ENCODE data around the gene MINDY4. TPM values are rescaled to one million over a fixed set of nuclear protein-coding genes. Genes with fewer than 3 reads are reported as not detected.

Gene MINDY4
- total and polyA plus RNA-seq, 2 of the 4 experiments (the other 2 are of a cell fraction), result 1.8 to 3.6 TPM

GRCh38 chr7:30843741-30844482, 72.7 kb downstream of the MINDY4 start:
- ChIA-PET POLR2A (ENCODE audit: unreplicated experiment) (no interaction called here), CTCF (interaction anchor here (1.3 kb wide), 1 partner anchor 10 kb away, joined by 3 read pairs; no protein-coding TSS in a partner anchor)
- H2BK5ac ChIP-seq (ENCODE audit: low read depth, low read length, poor library complexity, severe bottlenecking), result no peak overlapping the region
- no peaks in the 10 kb centered on the region for H4K20me1 ChIP-seq (ENCODE audit: insufficient read depth, low read length)
- in situ Hi-C loops (cut with MboI; ENCODE audit: low sequenced_read_pairs), result no loop called here
- no peak overlapping the region for H3K4ac ChIP-seq (ENCODE audit: low read depth, low read length)
- H3K56ac ChIP-seq (ENCODE audit: extremely low read depth, insufficient read depth, low read length), result no peak overlapping the region
- H3K18ac ChIP-seq (ENCODE audit: low read depth, low read length), result no peak overlapping the region
- no peak overlapping the region for H3K14ac ChIP-seq (replicated peaks; ENCODE audit: low read depth, low read length)
- H3K4me2 ChIP-seq (ENCODE audit: low read depth, low read length), result no peak overlapping the region
- H2BK20ac ChIP-seq (ENCODE audit: low read depth, low read length), result no peak overlapping the region
- H2BK15ac ChIP-seq (ENCODE audit: low read depth, low read length), result no peak overlapping the region
- no TSS peak for BruUV-seq (replicated peaks)
- WGBS, 2 experiments (ENCODE audit: extremely low coverage in 2 of 2, insufficient read length in 1 of 2), result 95% methylated on average over 4 of the region's 11 CpGs; no CpG with 5 or more reads in 1 of the 2 experiments
- H3K27ac ChIP-seq (ENCODE audit: insufficient read depth, low read length), result no peak overlapping the region
- no peaks in the 10 kb centered on the region for H3K27me3 ChIP-seq (ENCODE audit: control insufficient read depth, insufficient read depth, low read length)
- no peak for DNase-seq
- H3K9me1 ChIP-seq (ENCODE audit: insufficient read depth, low read length), result peaks cover 8% of the 10 kb centered on the region
- intact Hi-C loops (cut with micrococcal nuclease), result no loop called here
- no peak overlapping the region for H2AFZ ChIP-seq (replicated peaks; ENCODE audit: low read length, poor library complexity)
- ATAC-seq (ENCODE audit: low read depth), result no peak
- no peak overlapping the region for H3K4me3 ChIP-seq (ENCODE audit: insufficient read depth, low read depth, low read length)
- H3K9me3 ChIP-seq (ENCODE audit: control insufficient read depth, insufficient read depth, low read length), result no peaks in the 10 kb centered on the region
- no peaks in the 10 kb centered on the region for H3K79me1 ChIP-seq (ENCODE audit: low read depth in 1 of 2, low read length in 2 of 2)
- no peak overlapping the region for H4K8ac ChIP-seq (ENCODE audit: low read depth in 2 of 2, low read length in 2 of 2)
- no peak overlapping the region for H4K5ac ChIP-seq (ENCODE audit: low read depth, low read length)
- no peak overlapping the region for H3K9ac ChIP-seq (ENCODE audit: low read depth, low read length)
- no peaks in the 10 kb centered on the region for H3K36me3 ChIP-seq (ENCODE audit: control insufficient read depth, insufficient read depth, low read length)
- H2AK5ac ChIP-seq (ENCODE audit: low read depth, low read length), result no peak overlapping the region
- no peak overlapping the region for H2BK120ac ChIP-seq (ENCODE audit: low read depth, low read length)
- H3K23ac ChIP-seq (ENCODE audit: low read depth, low read length), result no peak overlapping the region
- peaks cover 5% of the 10 kb centered on the region; the same call in 1 of the 2 replicates for H3K4me1 ChIP-seq (ENCODE audit: control insufficient read depth, insufficient read depth, low read length)
- no peak overlapping the region for H2AK9ac ChIP-seq (replicated peaks; ENCODE audit: low read depth, low read length, poor library complexity)
- H4K91ac ChIP-seq (ENCODE audit: insufficient read depth, low read depth, low read length), result no peak overlapping the region
- TF ChIP-seq RFX5 (IDR thresholded peaks at IDR 0.05; ENCODE audit: low read depth, low read length), result no peak
- no peak for TF ChIP-seq RCOR1 (IDR thresholded peaks at IDR 0.05; ENCODE audit: insufficient replicate concordance, low read length)
- TF ChIP-seq POLR2A (IDR thresholded peaks at IDR 0.05; ENCODE audit: low read depth, low read length), result no peak
- no peak for TF ChIP-seq NFE2L2 (IDR thresholded peaks at IDR 0.05; ENCODE audit: low read depth, low read length)
- TF ChIP-seq MAZ (IDR thresholded peaks at IDR 0.05; ENCODE audit: borderline replicate concordance, low read depth, low read length), result no peak
- TF ChIP-seq FOS (IDR thresholded peaks at IDR 0.05; ENCODE audit: low read depth, low read length), result no peak
- TF ChIP-seq, protein P1, sequence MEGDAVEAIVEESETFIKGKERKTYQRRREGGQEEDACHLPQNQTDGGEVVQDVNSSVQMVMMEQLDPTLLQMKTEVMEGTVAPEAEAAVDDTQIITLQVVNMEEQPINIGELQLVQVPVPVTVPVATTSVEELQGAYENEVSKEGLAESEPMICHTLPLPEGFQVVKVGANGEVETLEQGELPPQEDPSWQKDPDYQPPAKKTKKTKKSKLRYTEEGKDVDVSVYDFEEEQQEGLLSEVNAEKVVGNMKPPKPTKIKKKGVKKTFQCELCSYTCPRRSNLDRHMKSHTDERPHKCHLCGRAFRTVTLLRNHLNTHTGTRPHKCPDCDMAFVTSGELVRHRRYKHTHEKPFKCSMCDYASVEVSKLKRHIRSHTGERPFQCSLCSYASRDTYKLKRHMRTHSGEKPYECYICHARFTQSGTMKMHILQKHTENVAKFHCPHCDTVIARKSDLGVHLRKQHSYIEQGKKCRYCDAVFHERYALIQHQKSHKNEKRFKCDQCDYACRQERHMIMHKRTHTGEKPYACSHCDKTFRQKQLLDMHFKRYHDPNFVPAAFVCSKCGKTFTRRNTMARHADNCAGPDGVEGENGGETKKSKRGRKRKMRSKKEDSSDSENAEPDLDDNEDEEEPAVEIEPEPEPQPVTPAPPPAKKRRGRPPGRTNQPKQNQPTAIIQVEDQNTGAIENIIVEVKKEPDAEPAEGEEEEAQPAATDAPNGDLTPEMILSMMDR (conservative IDR thresholded peaks at IDR 0.05; ENCODE audit: low read depth, low read length), result no peak
- dilution Hi-C loops (cut with HindIII; ENCODE audit: low sequenced_read_pairs, unreplicated experiment), result no loop called here

Data from IMR-90 (cell line).